GM12878 (cell line): ENCODE measurements around the gene NOL11. TPM values are rescaled to one million over a fixed set of nuclear protein-coding genes. Genes with fewer than 3 reads are reported as not detected.
A peak's percentile ranks its signal among the peaks of the same experiment; 100 is the strongest.

Experiments used
- BACH1 ChIP-seq: fragments of 450-650 bp; IDR thresholded peaks from 2 replicates; pipeline ENCODE4 v1.6.1; 2017; ENCODE audit warnings: mild to moderate bottlenecking, borderline replicate concordance
- BHLHE40 ChIP-seq, 2 experiments: fragments of 450-650 bp in 1 of 2; IDR thresholded peaks; 2 replicates each; pipeline ENCODE4 v1.6.1; 2011 to 2017; ENCODE audit warnings: low read depth in 2 of 2, borderline replicate concordance in 1 of 2, improper control_type of control experiment in 1 of 2, low read length in 1 of 2, mild to moderate bottlenecking in 1 of 2
- CBX5 ChIP-seq: sonication (generic); IDR thresholded peaks from 2 replicates; pipeline ENCODE4 v1.6.1; 2016; ENCODE audit warnings: low read depth, moderate library complexity, mild to moderate bottlenecking, inconsistent platforms
- EGR1 ChIP-seq, 2 experiments: IDR thresholded peaks; 1 replicate in 1 of 2; 2 replicates in 1 of 2; pipeline ENCODE4 v1.6.1; 2011 to 2012; ENCODE audit warnings: low read depth in 2 of 2, low read length in 2 of 2, borderline replicate concordance in 1 of 2, mild to moderate bottlenecking in 1 of 2, moderate library complexity in 1 of 2
- GATAD2B ChIP-seq: fragments of 450-650 bp; conservative IDR thresholded peaks from 2 replicates; pipeline ENCODE4 v1.6.1; 2017; ENCODE audit warnings: low read depth, mild to moderate bottlenecking, moderate library complexity
- IKZF1 ChIP-seq: fragments of 450-650 bp; conservative IDR thresholded peaks from 2 replicates; pipeline ENCODE4 v1.6.1; 2017; ENCODE audit warnings: antibody characterized with exemption, mild to moderate bottlenecking
- IKZF2 ChIP-seq, 2 experiments: fragments of 450-650 bp; IDR thresholded peaks; 2 replicates each; pipeline ENCODE4 v1.6.1; 2017; ENCODE audit warnings: mild to moderate bottlenecking in 2 of 2, moderate library complexity in 2 of 2
- MEF2A ChIP-seq: IDR thresholded peaks from 2 replicates; pipeline ENCODE4 v1.6.1; 2011; ENCODE audit warnings: low read depth, mild to moderate bottlenecking, low read length, moderate library complexity; ENCODE audit not compliant: insufficient read depth
- NFIC ChIP-seq: IDR thresholded peaks from 2 replicates; pipeline ENCODE4 v1.6.1; 2012; ENCODE audit warnings: low read depth, mild to moderate bottlenecking, inconsistent platforms, low read length, moderate library complexity
- NFXL1 ChIP-seq: fragments of 450-650 bp; IDR thresholded peaks from 2 replicates; pipeline ENCODE4 v1.6.1; 2017; ENCODE audit warnings: antibody characterized with exemption, mild to moderate bottlenecking, borderline replicate concordance
- PAX5 ChIP-seq: IDR thresholded peaks from 2 replicates; pipeline ENCODE4 v1.6.1; 2011; ENCODE audit warnings: low read depth, low read length, borderline replicate concordance
- POLR2AphosphoS5 ChIP-seq: IDR thresholded peaks from 2 replicates; pipeline ENCODE4 v1.6.1; 2011; ENCODE audit warnings: mild to moderate bottlenecking, low read length, inconsistent platforms
- POU2F2 ChIP-seq: IDR thresholded peaks from 3 replicates; pipeline ENCODE4 v1.6.1; 2011; ENCODE audit warnings: low read depth, mild to moderate bottlenecking, low read length, borderline replicate concordance
- RCOR1 ChIP-seq: conservative IDR thresholded peaks from 2 replicates; pipeline ENCODE4 v1.6.1; 2012; ENCODE audit warnings: low read depth, low read length, improper control_type of control experiment
- RELA ChIP-seq: fragments of 450-650 bp; IDR thresholded peaks from 2 replicates; pipeline ENCODE4 v1.8.0; 2014; ENCODE audit warnings: borderline replicate concordance; ENCODE audit not compliant: partially characterized antibody
- SIX5 ChIP-seq: IDR thresholded peaks from 2 replicates; pipeline ENCODE4 v1.6.1; 2011; ENCODE audit warnings: mild to moderate bottlenecking, low read depth, low read length, moderate library complexity; ENCODE audit not compliant: severe bottlenecking
- SMARCA5 ChIP-seq: fragments of 450-650 bp; IDR thresholded peaks from 2 replicates; pipeline ENCODE4 v1.6.1; 2017; ENCODE audit warnings: mild to moderate bottlenecking
- SMC3 ChIP-seq: IDR thresholded peaks from 2 replicates; pipeline ENCODE4 v1.6.1; 2011; ENCODE audit warnings: low read length, improper control_type of control experiment, borderline replicate concordance
- YBX1 ChIP-seq: fragments of 450-650 bp; IDR thresholded peaks from 2 replicates; pipeline ENCODE4 v1.6.1; 2016; ENCODE audit warnings: antibody characterized with exemption
- YY1 ChIP-seq: IDR thresholded peaks from 2 replicates; pipeline ENCODE4 v1.6.1; 2011; ENCODE audit warnings: low read depth, mild to moderate bottlenecking, low read length
- ZNF217 ChIP-seq: fragments of 450-650 bp; IDR thresholded peaks from 2 replicates; pipeline ENCODE4 v1.6.1; 2017; ENCODE audit warnings: antibody characterized with exemption, mild to moderate bottlenecking
- ZNF24 ChIP-seq: fragments of 450-650 bp; IDR thresholded peaks from 2 replicates; pipeline ENCODE4 v1.6.1; 2017; ENCODE audit warnings: antibody characterized with exemption, mild to moderate bottlenecking
- polyA plus RNA-seq, 11 experiments: library from polyadenylated mRNA; depleted of rRNA in 4 of 11; unstranded in 6 of 11; stranded (reverse) in 5 of 11; fragments of >200 nt; fragmentation: Nextera tagmentation in 4 of 11; fragmentation: Illumina TruSeq in 1 of 11; extraction: Ambion mirVana in 4 of 11; extraction: Trizol in 1 of 11; gene quantifications; 1 replicate in 1 of 11; 2 replicates in 10 of 11; pipeline versions ENCODE4 v1.2.1 to v1.2.3, GENCODE V29; 2011 to 2016; ENCODE audit warnings: inconsistent platforms in 2 of 11, missing spikeins in 2 of 11, low read depth in 1 of 11
- total RNA-seq, 4 experiments: library from RNA; depleted of rRNA in 3 of 4; stranded (reverse); fragments of >200 nt in 3 of 4; fragmentation: Illumina TruSeq in 1 of 4; extraction: Trizol in 1 of 4; gene quantifications; 2 replicates each; pipeline versions ENCODE4 v1.2.1 to v1.2.3, GENCODE V29; 2013 to 2021
- TF ChIP-seq, protein P1 (sequence below): IDR thresholded peaks from 2 replicates; pipeline ENCODE4 v1.6.1; 2012; ENCODE audit warnings: improper control_type of control experiment, low read depth, low read length; ENCODE audit not compliant: insufficient replicate concordance
- TF ChIP-seq, protein P2 (sequence below): IDR thresholded peaks from 2 replicates; pipeline ENCODE4 v1.6.1; 2012; ENCODE audit warnings: mild to moderate bottlenecking, low read depth, low read length

The NOL11 gene
- total and polyA plus RNA-seq, 10 of the 15 experiments (the other 5 are each of a cell fraction or from before 2014, with no cell fraction given) = 54.8 to 130 (median 94.6) TPM

DNA sequence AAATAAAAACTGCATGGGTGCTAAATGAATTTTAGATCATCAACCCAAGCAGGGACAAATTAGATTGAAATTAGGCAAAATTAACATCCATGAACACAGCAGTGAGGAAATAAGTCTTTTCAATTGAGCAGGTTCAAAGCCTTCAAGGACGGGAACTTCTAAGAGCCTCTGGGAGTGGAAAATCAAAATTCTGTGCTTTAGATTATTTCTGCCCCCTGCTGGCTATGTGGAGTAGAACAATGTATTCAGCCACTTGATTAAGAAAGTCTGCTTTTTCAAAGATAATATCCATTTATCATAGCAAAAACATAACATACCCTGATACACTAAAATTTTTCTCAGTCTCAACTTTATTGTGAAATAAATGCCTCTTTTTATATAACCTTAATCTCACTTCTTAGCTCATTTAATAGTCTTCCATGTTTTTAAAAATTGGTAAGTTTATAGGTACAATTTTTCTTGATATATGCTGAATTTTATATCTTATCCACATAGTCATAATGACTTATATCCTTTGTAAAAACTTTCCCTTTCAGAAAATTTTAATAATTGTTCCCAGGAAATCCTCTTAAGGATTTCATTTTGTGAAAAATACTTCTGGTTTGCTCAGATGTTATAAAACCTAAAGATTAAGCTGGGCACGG lies 28.1 kb upstream of the NOL11 start (continued):
- TF ChIP-seq, protein P1, sequence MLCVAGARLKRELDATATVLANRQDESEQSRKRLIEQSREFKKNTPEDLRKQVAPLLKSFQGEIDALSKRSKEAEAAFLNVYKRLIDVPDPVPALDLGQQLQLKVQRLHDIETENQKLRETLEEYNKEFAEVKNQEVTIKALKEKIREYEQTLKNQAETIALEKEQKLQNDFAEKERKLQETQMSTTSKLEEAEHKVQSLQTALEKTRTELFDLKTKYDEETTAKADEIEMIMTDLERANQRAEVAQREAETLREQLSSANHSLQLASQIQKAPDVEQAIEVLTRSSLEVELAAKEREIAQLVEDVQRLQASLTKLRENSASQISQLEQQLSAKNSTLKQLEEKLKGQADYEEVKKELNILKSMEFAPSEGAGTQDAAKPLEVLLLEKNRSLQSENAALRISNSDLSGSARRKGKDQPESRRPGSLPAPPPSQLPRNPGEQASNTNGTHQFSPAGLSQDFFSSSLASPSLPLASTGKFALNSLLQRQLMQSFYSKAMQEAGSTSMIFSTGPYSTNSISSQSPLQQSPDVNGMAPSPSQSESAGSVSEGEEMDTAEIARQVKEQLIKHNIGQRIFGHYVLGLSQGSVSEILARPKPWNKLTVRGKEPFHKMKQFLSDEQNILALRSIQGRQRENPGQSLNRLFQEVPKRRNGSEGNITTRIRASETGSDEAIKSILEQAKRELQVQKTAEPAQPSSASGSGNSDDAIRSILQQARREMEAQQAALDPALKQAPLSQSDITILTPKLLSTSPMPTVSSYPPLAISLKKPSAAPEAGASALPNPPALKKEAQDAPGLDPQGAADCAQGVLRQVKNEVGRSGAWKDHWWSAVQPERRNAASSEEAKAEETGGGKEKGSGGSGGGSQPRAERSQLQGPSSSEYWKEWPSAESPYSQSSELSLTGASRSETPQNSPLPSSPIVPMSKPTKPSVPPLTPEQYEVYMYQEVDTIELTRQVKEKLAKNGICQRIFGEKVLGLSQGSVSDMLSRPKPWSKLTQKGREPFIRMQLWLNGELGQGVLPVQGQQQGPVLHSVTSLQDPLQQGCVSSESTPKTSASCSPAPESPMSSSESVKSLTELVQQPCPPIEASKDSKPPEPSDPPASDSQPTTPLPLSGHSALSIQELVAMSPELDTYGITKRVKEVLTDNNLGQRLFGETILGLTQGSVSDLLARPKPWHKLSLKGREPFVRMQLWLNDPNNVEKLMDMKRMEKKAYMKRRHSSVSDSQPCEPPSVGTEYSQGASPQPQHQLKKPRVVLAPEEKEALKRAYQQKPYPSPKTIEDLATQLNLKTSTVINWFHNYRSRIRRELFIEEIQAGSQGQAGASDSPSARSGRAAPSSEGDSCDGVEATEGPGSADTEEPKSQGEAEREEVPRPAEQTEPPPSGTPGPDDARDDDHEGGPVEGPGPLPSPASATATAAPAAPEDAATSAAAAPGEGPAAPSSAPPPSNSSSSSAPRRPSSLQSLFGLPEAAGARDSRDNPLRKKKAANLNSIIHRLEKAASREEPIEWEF = no peak
- TF ChIP-seq, protein P2, sequence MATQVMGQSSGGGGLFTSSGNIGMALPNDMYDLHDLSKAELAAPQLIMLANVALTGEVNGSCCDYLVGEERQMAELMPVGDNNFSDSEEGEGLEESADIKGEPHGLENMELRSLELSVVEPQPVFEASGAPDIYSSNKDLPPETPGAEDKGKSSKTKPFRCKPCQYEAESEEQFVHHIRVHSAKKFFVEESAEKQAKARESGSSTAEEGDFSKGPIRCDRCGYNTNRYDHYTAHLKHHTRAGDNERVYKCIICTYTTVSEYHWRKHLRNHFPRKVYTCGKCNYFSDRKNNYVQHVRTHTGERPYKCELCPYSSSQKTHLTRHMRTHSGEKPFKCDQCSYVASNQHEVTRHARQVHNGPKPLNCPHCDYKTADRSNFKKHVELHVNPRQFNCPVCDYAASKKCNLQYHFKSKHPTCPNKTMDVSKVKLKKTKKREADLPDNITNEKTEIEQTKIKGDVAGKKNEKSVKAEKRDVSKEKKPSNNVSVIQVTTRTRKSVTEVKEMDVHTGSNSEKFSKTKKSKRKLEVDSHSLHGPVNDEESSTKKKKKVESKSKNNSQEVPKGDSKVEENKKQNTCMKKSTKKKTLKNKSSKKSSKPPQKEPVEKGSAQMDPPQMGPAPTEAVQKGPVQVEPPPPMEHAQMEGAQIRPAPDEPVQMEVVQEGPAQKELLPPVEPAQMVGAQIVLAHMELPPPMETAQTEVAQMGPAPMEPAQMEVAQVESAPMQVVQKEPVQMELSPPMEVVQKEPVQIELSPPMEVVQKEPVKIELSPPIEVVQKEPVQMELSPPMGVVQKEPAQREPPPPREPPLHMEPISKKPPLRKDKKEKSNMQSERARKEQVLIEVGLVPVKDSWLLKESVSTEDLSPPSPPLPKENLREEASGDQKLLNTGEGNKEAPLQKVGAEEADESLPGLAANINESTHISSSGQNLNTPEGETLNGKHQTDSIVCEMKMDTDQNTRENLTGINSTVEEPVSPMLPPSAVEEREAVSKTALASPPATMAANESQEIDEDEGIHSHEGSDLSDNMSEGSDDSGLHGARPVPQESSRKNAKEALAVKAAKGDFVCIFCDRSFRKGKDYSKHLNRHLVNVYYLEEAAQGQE = no peak
- TF ChIP-seq MEF2A = 0 out of 2 replicates have a peak, but pooled peaks have one; percentile 21
- no peak for TF ChIP-seq EGR1 (IDR thresholded peaks at IDR 0.05; ENCODE audit: borderline replicate concordance in 1 of 2, low read depth in 2 of 2, low read length in 2 of 2)
- TF ChIP-seq BHLHE40 (IDR thresholded peaks at IDR 0.05; ENCODE audit: borderline replicate concordance in 1 of 2, low read depth in 2 of 2, low read length in 1 of 2) = no peak
- no peak for TF ChIP-seq NFIC
- TF ChIP-seq POU2F2 = no peak
- TF ChIP-seq NFXL1 = no peak
- peak; percentile 91 for TF ChIP-seq SMC3
- 0 out of 2 replicates have a peak, but pooled peaks have one; percentile 41 for TF ChIP-seq SMARCA5
- TF ChIP-seq PAX5 = no peak
- no peak for TF ChIP-seq RELA
- peak; percentile 7 to 9; a peak in 1 of 4 replicates for TF ChIP-seq IKZF2 (IDR thresholded peaks at IDR 0.05)
- TF ChIP-seq ZNF217 = no peak
- TF ChIP-seq GATAD2B = no peak
- no peak for TF ChIP-seq POLR2AphosphoS5
- no peak for TF ChIP-seq SIX5
- TF ChIP-seq IKZF1 = peak; percentile 22; the same call in 1 of the 2 replicates
- TF ChIP-seq ZNF24 = no peak
- TF ChIP-seq YY1 = no peak
- no peak for TF ChIP-seq YBX1
- no peak for TF ChIP-seq RCOR1
- no peak for TF ChIP-seq BACH1
- no peak for TF ChIP-seq CBX5
